Glutamatergic neuron (in vitro differentiated cells): Measurements from ENCODE around the gene RALGPS1. TPM values are rescaled to one million over a fixed set of nuclear protein-coding genes. Genes with fewer than 3 reads are reported as not detected.

Experiments used
- DNase-seq: peaks from one replicate; pipeline ENCODE4 v3.0.0; 2022
- H3K27ac Mint-ChIP-seq: one replicate; pipeline ENCODE4 v1.8.0; 2020; ENCODE audit warnings: mild to moderate bottlenecking, mixed read lengths, inconsistent platforms; ENCODE audit not compliant: unreplicated experiment
- H3K27me3 Mint-ChIP-seq: one replicate; pipeline ENCODE4 v1.8.0; 2020; ENCODE audit warnings: mild to moderate bottlenecking, moderate library complexity, mixed read lengths, inconsistent platforms; ENCODE audit not compliant: unreplicated experiment
- H3K36me3 Mint-ChIP-seq: one replicate; pipeline ENCODE4 v1.8.0; 2020; ENCODE audit warnings: mild to moderate bottlenecking, mixed read lengths, inconsistent platforms; ENCODE audit not compliant: unreplicated experiment
- H3K4me1 Mint-ChIP-seq: one replicate; pipeline ENCODE4 v1.8.0; 2020; ENCODE audit warnings: mild to moderate bottlenecking, low read depth, mixed read lengths, inconsistent platforms; ENCODE audit not compliant: unreplicated experiment
- H3K4me3 Mint-ChIP-seq: one replicate; pipeline ENCODE4 v1.8.0; 2020; ENCODE audit warnings: mild to moderate bottlenecking, mixed read lengths, inconsistent platforms; ENCODE audit not compliant: unreplicated experiment
- H3K9me3 Mint-ChIP-seq: one replicate; pipeline ENCODE4 v1.8.0; 2020; ENCODE audit warnings: mild to moderate bottlenecking, moderate library complexity, mixed read lengths, inconsistent platforms; ENCODE audit not compliant: unreplicated experiment
- CTCF ChIP-seq: fragments of 200-600 bp; sonication (generic); IDR thresholded peaks from one replicate; pipeline ENCODE4 v1.5.0; 2021; ENCODE audit not compliant: partially characterized antibody, unreplicated experiment
- total RNA-seq: library from RNA; stranded (reverse); fragmentation: NEBNext Ultra II Directional; extraction: Animal tissue kit (Norgen Biotek cat#: 25700); gene quantifications from one replicate; pipeline ENCODE4 v1.2.1, GENCODE V29; 2021; ENCODE audit not compliant: unreplicated experiment

Gene RALGPS1
- total RNA-seq, 1 donor from 2014 or later, result 23.8 TPM

- H3K27me3 Mint-ChIP-seq, result no peaks in the 10 kb centered on the region
- H3K36me3 Mint-ChIP-seq, result no peaks in the 10 kb centered on the region
- H3K4me1 Mint-ChIP-seq, result no peaks in the 10 kb centered on the region
- peak; percentile 62 for DNase-seq
- TF ChIP-seq CTCF, result peak; percentile 52
- no peak overlapping the region for H3K27ac Mint-ChIP-seq
- H3K4me3 Mint-ChIP-seq, result no peak overlapping the region
- H3K9me3 Mint-ChIP-seq, result no peaks in the 10 kb centered on the region
Measured at GRCh38 chr9:126965541-126966428, 51.2 kb downstream of the RALGPS1 start.

GRCh38 chr9:126971261-126971660 is 56.7 kb downstream of the RALGPS1 start:
- H3K36me3 Mint-ChIP-seq, result no peaks in the 10 kb centered on the region
- no peak overlapping the region for H3K4me3 Mint-ChIP-seq
- no peaks in the 10 kb centered on the region for H3K9me3 Mint-ChIP-seq
- TF ChIP-seq CTCF, result no peak
- DNase-seq, result no peak
- H3K4me1 Mint-ChIP-seq, result no peaks in the 10 kb centered on the region
- H3K27ac Mint-ChIP-seq, result no peak overlapping the region
- no peaks in the 10 kb centered on the region for H3K27me3 Mint-ChIP-seq

- TF ChIP-seq CTCF, result no peak
- H3K36me3 Mint-ChIP-seq, result no peaks in the 10 kb centered on the region
- no peak for DNase-seq
- no peak overlapping the region for H3K27ac Mint-ChIP-seq
- H3K27me3 Mint-ChIP-seq, result no peaks in the 10 kb centered on the region
- no peaks in the 10 kb centered on the region for H3K9me3 Mint-ChIP-seq
- no peak overlapping the region for H3K4me3 Mint-ChIP-seq
- H3K4me1 Mint-ChIP-seq, result no peaks in the 10 kb centered on the region
Measured at GRCh38 chr9:126973651-126974529, 59.3 kb downstream of the RALGPS1 start.

GRCh38 chr9:126974594-126974993 is 60.0 kb downstream of the RALGPS1 start:
- TF ChIP-seq CTCF, result no peak
- H3K36me3 Mint-ChIP-seq, result no peaks in the 10 kb centered on the region
- H3K27me3 Mint-ChIP-seq, result no peaks in the 10 kb centered on the region
- no peak overlapping the region for H3K27ac Mint-ChIP-seq
- DNase-seq, result no peak
- no peaks in the 10 kb centered on the region for H3K9me3 Mint-ChIP-seq
- H3K4me1 Mint-ChIP-seq, result no peaks in the 10 kb centered on the region
- H3K4me3 Mint-ChIP-seq, result no peak overlapping the region
